ENCODE results near the gene SLC28A3.

DNA sequence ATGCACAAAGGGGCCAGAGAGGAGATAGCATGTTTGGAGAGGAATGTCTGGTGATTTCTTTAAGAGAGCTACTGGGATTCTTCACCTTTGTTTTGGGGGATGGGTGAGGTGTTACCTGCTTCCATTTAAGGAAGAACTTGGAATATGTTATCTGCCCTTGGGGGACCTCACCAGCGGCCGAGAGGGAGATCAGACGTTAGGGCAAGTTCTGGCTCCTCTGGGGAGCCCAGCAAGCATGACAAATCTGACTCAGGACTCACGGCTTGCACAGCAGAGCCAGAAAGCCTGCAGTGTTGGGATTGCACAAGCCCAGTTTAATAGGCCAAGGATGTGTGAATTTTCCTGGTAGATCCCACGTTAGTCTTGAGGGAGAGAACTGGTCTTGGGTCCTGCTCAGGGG, 40.3 kb downstream of the SLC28A3 start:
- TF ChIP-seq POLR2AphosphoS5 (IDR thresholded peaks at IDR 0.05; ENCODE audit: low read depth, low read length), result no peak
- TF ChIP-seq TAF1 (IDR thresholded peaks at IDR 0.05; ENCODE audit: borderline replicate concordance, insufficient read depth, low read length), result no peak
- TF ChIP-seq SIN3A (IDR thresholded peaks at IDR 0.05; ENCODE audit: borderline replicate concordance, insufficient read depth, low read length), result no peak

All from PFSK-1 (cell line).